Measurements from ENCODE around the gene CSN1S1. TPM values are rescaled to one million over a fixed set of nuclear protein-coding genes. Genes with fewer than 3 reads are reported as not detected.
A peak's percentile ranks its signal among the peaks of the same experiment; 100 is the strongest.

Gene CSN1S1
- total RNA-seq, 1 donor from 2014 or later: not detected

DNA sequence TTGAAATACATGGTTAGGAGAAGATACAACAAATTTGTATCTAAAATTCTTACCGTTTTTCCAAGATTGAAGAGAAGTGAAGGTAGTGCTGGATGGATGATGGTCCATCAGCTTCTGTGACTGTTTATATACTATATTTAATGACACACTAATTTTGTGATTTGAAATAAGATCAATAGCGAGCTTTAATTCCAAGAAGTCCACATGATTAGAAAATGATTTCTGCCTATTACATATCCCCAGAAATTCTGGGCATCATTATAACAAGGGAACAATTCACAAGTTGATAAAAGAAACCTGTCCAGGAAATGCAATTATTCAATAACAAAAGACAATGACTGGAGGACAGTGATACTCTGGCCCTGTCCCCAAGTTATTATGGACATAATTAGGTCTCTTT lies 34.8 kb downstream of the CSN1S1 start, which contains the start of gene CSN2:
CSN2 (minus strand) TSS at position 101 of the 400 bp plus-strand sequence. CDS start 4,733 bp downstream, outside the sequence.
- TF ChIP-seq, protein P1, sequence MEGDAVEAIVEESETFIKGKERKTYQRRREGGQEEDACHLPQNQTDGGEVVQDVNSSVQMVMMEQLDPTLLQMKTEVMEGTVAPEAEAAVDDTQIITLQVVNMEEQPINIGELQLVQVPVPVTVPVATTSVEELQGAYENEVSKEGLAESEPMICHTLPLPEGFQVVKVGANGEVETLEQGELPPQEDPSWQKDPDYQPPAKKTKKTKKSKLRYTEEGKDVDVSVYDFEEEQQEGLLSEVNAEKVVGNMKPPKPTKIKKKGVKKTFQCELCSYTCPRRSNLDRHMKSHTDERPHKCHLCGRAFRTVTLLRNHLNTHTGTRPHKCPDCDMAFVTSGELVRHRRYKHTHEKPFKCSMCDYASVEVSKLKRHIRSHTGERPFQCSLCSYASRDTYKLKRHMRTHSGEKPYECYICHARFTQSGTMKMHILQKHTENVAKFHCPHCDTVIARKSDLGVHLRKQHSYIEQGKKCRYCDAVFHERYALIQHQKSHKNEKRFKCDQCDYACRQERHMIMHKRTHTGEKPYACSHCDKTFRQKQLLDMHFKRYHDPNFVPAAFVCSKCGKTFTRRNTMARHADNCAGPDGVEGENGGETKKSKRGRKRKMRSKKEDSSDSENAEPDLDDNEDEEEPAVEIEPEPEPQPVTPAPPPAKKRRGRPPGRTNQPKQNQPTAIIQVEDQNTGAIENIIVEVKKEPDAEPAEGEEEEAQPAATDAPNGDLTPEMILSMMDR (IDR thresholded peaks at IDR 0.05): no peak
- no peak within 1 kb of the TSS for H3K27ac Mint-ChIP-seq (ENCODE audit: unreplicated experiment)
- no peak for DNase-seq (ENCODE audit: low spot score)
- H3K4me1 Mint-ChIP-seq (ENCODE audit: low read depth): no peaks in the 10 kb centered on the region
- H3K27me3 Mint-ChIP-seq (ENCODE audit: low read depth): peaks cover 3% of the 10 kb centered on the region
- no peaks in the 10 kb centered on the region for H3K36me3 Mint-ChIP-seq (ENCODE audit: low read depth)
- H3K9me3 Mint-ChIP-seq (ENCODE audit: low read depth): no peaks in the 10 kb centered on the region
- H3K4me3 Mint-ChIP-seq (ENCODE audit: unreplicated experiment): no peak within 1 kb of the TSS

DNA sequence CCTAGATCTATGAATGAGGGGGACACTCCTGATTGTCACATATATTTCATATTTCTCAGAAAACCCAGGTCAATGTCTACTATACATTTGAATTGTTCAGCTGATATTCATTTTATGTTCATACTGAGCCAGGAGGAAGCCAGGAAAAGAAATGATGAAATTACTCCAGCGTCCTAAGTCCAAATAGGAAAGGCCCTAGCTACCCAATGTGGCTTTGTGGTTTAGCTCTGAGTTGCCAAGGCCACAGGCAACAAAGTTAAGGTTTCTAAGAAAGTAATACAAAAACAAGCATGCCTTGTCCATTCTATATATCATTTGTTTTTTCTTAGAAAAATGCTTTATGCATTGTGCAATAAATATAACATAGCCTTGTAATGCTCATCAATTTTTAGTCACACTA lies 39.2 kb downstream of the CSN1S1 start:
- no peak overlapping the region for H3K4me3 Mint-ChIP-seq (ENCODE audit: unreplicated experiment)
- TF ChIP-seq, protein P1 (IDR thresholded peaks at IDR 0.05): no peak
- peaks cover 8% of the 10 kb centered on the region for H3K27me3 Mint-ChIP-seq (ENCODE audit: low read depth)
- H3K9me3 Mint-ChIP-seq (ENCODE audit: low read depth): no peaks in the 10 kb centered on the region
- H3K4me1 Mint-ChIP-seq (ENCODE audit: low read depth): no peaks in the 10 kb centered on the region
- H3K27ac Mint-ChIP-seq (ENCODE audit: unreplicated experiment): no peak overlapping the region
- H3K36me3 Mint-ChIP-seq (ENCODE audit: low read depth): no peaks in the 10 kb centered on the region
- DNase-seq (ENCODE audit: low spot score): no peak

DNA sequence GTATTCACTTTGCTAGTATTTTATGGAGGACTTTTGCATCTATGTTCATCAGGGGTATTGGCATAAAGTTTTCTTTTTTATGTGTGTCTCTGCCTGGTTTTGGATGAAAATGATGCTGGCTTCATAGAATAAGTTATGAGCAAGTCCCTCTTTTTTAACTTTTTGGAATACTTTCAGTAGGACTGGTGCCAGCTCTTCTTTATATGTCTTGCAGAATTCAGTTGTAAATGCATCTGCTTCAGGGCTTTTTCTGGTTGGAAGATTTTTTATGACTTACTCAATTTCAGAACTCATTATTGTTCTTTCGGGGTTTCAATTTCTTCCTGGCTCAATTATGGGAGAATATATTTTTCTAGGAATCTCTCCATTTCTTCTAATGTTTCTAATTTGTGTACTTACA lies 43.8 kb downstream of the CSN1S1 start:
- no peaks in the 10 kb centered on the region for H3K36me3 Mint-ChIP-seq (ENCODE audit: low read depth)
- no peak overlapping the region for H3K27ac Mint-ChIP-seq (ENCODE audit: unreplicated experiment)
- H3K4me3 Mint-ChIP-seq (ENCODE audit: unreplicated experiment): no peak overlapping the region
- H3K9me3 Mint-ChIP-seq (ENCODE audit: low read depth): no peaks in the 10 kb centered on the region
- no peaks in the 10 kb centered on the region for H3K4me1 Mint-ChIP-seq (ENCODE audit: low read depth)
- TF ChIP-seq, protein P1 (IDR thresholded peaks at IDR 0.05): no peak
- peaks cover 15% of the 10 kb centered on the region for H3K27me3 Mint-ChIP-seq (ENCODE audit: low read depth)
- DNase-seq (ENCODE audit: low spot score): no peak

DNA sequence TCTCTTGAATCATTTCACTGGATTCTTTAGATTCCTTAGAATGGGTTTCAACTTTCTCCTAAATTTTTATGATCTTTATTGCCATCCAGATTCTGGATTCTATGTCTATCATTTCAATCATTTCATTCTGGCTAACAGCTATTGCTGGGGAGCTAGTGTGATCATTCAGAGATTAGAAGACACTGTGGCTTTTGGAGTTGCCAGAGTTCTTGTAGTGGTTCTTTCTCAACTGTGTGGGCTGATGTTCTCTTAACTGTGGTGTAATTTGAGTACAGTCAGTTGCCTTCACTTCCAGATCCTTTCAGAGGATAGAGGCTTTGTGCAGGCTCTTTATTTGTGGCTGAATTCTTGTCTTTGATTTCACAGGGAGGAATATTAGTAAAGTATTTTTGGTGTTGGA lies 46.7 kb downstream of the CSN1S1 start:
- Mint-ChIP-seq H3K36me3 (ENCODE audit: low read depth) (no peaks in the 10 kb centered on the region), H3K4me1 (ENCODE audit: low read depth) (no peaks in the 10 kb centered on the region), H3K9me3 (ENCODE audit: low read depth) (no peaks in the 10 kb centered on the region), H3K27me3 (ENCODE audit: low read depth) (peaks cover 14% of the 10 kb centered on the region), H3K27ac (ENCODE audit: unreplicated experiment) (no peak overlapping the region), H3K4me3 (ENCODE audit: unreplicated experiment) (no peak overlapping the region)
- TF ChIP-seq, protein P1 (IDR thresholded peaks at IDR 0.05): no peak
- DNase-seq (ENCODE audit: low spot score): no peak

DNA sequence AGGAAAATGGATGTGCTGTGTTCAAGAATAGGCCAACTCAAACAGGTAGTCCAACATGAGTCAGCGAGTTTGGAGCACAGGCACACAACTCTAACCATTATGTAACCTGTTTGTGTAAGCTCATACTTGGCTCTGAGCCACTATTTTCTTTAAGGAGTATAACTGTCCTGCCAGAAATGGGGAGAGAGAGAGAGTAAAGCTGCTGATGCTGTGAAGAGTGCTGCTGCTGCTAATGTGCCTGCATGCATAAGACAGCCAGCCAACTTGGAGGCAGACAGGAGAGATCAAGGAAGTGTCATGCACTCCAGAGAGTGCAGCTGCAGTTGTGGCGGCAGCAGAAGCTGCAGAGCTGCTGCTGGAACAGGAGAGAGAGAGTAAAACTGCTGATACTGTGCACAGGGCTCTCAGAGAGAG lies 53.2 kb downstream of the CSN1S1 start:
- Mint-ChIP-seq H3K4me3 (ENCODE audit: unreplicated experiment) (no peak overlapping the region), H3K27ac (ENCODE audit: unreplicated experiment) (no peak overlapping the region), H3K36me3 (ENCODE audit: low read depth) (no peaks in the 10 kb centered on the region), H3K4me1 (ENCODE audit: low read depth) (no peaks in the 10 kb centered on the region), H3K27me3 (ENCODE audit: low read depth) (peaks cover 5% of the 10 kb centered on the region), H3K9me3 (ENCODE audit: low read depth) (no peaks in the 10 kb centered on the region)
- TF ChIP-seq, protein P1 (IDR thresholded peaks at IDR 0.05): no peak
- peak; percentile 27 for DNase-seq (ENCODE audit: low spot score)
